OCI-LY3 (cell line): Measurements from ENCODE around the gene RNASE4.
"Not testable (repeated sequence)": the region's sequence is repeated elsewhere in the genome, so short reads cannot be mapped to it uniquely, and the experiment has no call there.

Experiments used
- H2AFZ ChIP-seq: fragments of 200-600, 300-600 bp; shearing (Covaris generic); 2 replicates; pipeline ENCODE4 v1.6.0; 2014; ENCODE audit warnings: antibody characterized with exemption, low read depth, low read length
- H3K27ac ChIP-seq: fragments of 200-600, 300-600 bp; sonication (generic); 2 replicates; pipeline ENCODE4 v1.5.1; 2014; ENCODE audit warnings: mild to moderate bottlenecking, low read length, moderate library complexity, mixed read lengths
- H3K27me3 ChIP-seq: fragments of 200-600, 300-600 bp; sonication (generic); 2 replicates; pipeline ENCODE4 v1.6.1; 2014; ENCODE audit warnings: low read depth, low read length, mixed read lengths
- H3K36me3 ChIP-seq: fragments of 200-600, 300-600 bp; sonication (generic); replicated peaks from 2 replicates; pipeline ENCODE3; 2014; ENCODE audit warnings: low read depth, low read length, mixed read lengths
- H3K4me1 ChIP-seq: fragments of 300-600, 200-600 bp; sonication (generic); 2 replicates; pipeline ENCODE4 v1.6.1; 2014; ENCODE audit warnings: low read length, mixed read lengths
- H3K4me2 ChIP-seq: fragments of 200-600, 300-600 bp; sonication (generic); 2 replicates; pipeline ENCODE4 v1.6.1; 2014; ENCODE audit warnings: low read length, mixed read lengths
- H3K4me3 ChIP-seq: fragments of 300-600, 200-600 bp; sonication (generic); 2 replicates; pipeline ENCODE4 v1.5.1; 2014; ENCODE audit warnings: antibody characterized with exemption, mild to moderate bottlenecking, low read length, moderate library complexity
- H3K79me2 ChIP-seq: fragments of 300-600, 200-600 bp; shearing (Covaris generic); 2 replicates; pipeline ENCODE4 v1.6.1; 2014; ENCODE audit warnings: mild to moderate bottlenecking, low read length, mixed read lengths
- H3K9ac ChIP-seq: fragments of 300-600, 200-600 bp; shearing (Covaris generic); 2 replicates; pipeline ENCODE4 v1.6.0; 2014; ENCODE audit warnings: mild to moderate bottlenecking, low read length, moderate library complexity
- H3K9me3 ChIP-seq: fragments of 200-600, 300-600 bp; shearing (Covaris generic); 2 replicates; pipeline ENCODE4 v1.6.1; 2014; ENCODE audit warnings: low read length, mixed read lengths; ENCODE audit not compliant: insufficient read depth
- H4K20me1 ChIP-seq: fragments of 200-600, 300-600 bp; sonication (generic); 2 replicates; pipeline ENCODE4 v1.6.1; 2016; ENCODE audit warnings: low read length, mixed read lengths; ENCODE audit not compliant: insufficient read depth
- CTCF ChIP-seq: fragments of 200-600, 300-600 bp; sonication (generic); IDR thresholded peaks from 2 replicates; pipeline ENCODE4 v1.5.1; 2014; ENCODE audit warnings: antibody characterized with exemption, low read length, low read depth
- EZH2phosphoT487 ChIP-seq: fragments of 200-600 bp; shearing (Covaris generic); IDR thresholded peaks from 2 replicates; pipeline ENCODE4 v1.6.1; 2018; ENCODE audit warnings: antibody characterized with exemption, mixed run types, low read depth

The RNASE4 gene

GRCh38 chr14:20732477-20732876 lies 48.1 kb downstream of the RNASE4 start:
- no peak overlapping the region for H3K9ac ChIP-seq
- no peaks in the 10 kb centered on the region for H3K79me2 ChIP-seq
- TF ChIP-seq CTCF (no peak), EZH2phosphoT487 (no peak)
- H3K27ac ChIP-seq: no peak overlapping the region
- H2AFZ ChIP-seq: no peak overlapping the region
- no peaks in the 10 kb centered on the region for H4K20me1 ChIP-seq
- H3K9me3 ChIP-seq: no peaks in the 10 kb centered on the region
- peaks cover 17% of the 10 kb centered on the region for H3K4me1 ChIP-seq
- H3K27me3 ChIP-seq: no peaks in the 10 kb centered on the region
- H3K36me3 ChIP-seq: no peaks in the 10 kb centered on the region
- H3K4me2 ChIP-seq: no peak overlapping the region
- no peak overlapping the region for H3K4me3 ChIP-seq

GRCh38 chr14:20732979-20733635 lies 48.7 kb downstream of the RNASE4 start:
- H3K4me2 ChIP-seq: no peak overlapping the region
- H3K79me2 ChIP-seq: no peaks in the 10 kb centered on the region
- no peaks in the 10 kb centered on the region for H3K9me3 ChIP-seq
- no peaks in the 10 kb centered on the region for H4K20me1 ChIP-seq
- no peak overlapping the region for H3K27ac ChIP-seq
- no peak overlapping the region for H3K4me3 ChIP-seq
- H3K4me1 ChIP-seq: peaks cover 17% of the 10 kb centered on the region
- no peaks in the 10 kb centered on the region for H3K27me3 ChIP-seq
- TF ChIP-seq CTCF (no peak), EZH2phosphoT487 (no peak)
- H3K9ac ChIP-seq: no peak overlapping the region
- H2AFZ ChIP-seq: no peak overlapping the region
- H3K36me3 ChIP-seq: no peaks in the 10 kb centered on the region

- no peaks in the 10 kb centered on the region for H3K27me3 ChIP-seq
- no peak overlapping the region for H3K9ac ChIP-seq
- H4K20me1 ChIP-seq: no peaks in the 10 kb centered on the region
- no peak overlapping the region for H3K27ac ChIP-seq
- peak overlapping the region; percentile 64 for H3K4me2 ChIP-seq
- no peaks in the 10 kb centered on the region for H3K79me2 ChIP-seq
- no peak overlapping the region for H2AFZ ChIP-seq
- H3K9me3 ChIP-seq: no peaks in the 10 kb centered on the region
- H3K36me3 ChIP-seq: no peaks in the 10 kb centered on the region
- H3K4me1 ChIP-seq: peaks cover 17% of the 10 kb centered on the region
- H3K4me3 ChIP-seq: peak overlapping the region; percentile 10; the same call in 1 of the 2 replicates
- no peak for TF ChIP-seq EZH2phosphoT487
- no peak for TF ChIP-seq CTCF
These were observed 49.5 kb downstream of the RNASE4 start for GRCh38 chr14:20733684-20734429.

GRCh38 chr14:20734430-20734806 lies 50.1 kb downstream of the RNASE4 start:
- no peak for TF ChIP-seq EZH2phosphoT487
- TF ChIP-seq CTCF: no peak
- Histone ChIP-seq H3K4me1 (peaks cover 17% of the 10 kb centered on the region), H3K9ac (no peak overlapping the region), H3K4me2 (peak overlapping the region; percentile 64), H3K9me3 (no peaks in the 10 kb centered on the region), H3K79me2 (no peaks in the 10 kb centered on the region), H3K27me3 (no peaks in the 10 kb centered on the region), H3K4me3 (peak overlapping the region; percentile 10; the same call in 1 of the 2 replicates), H4K20me1 (no peaks in the 10 kb centered on the region), H2AFZ (no peak overlapping the region), H3K36me3 (no peaks in the 10 kb centered on the region), H3K27ac (no peak overlapping the region)

GRCh38 chr14:20738292-20738691 lies 53.9 kb downstream of the RNASE4 start:
- H3K4me2 ChIP-seq, H3K27ac ChIP-seq, H2AFZ ChIP-seq, H3K36me3 ChIP-seq, H3K4me3 ChIP-seq, H4K20me1 ChIP-seq, H3K27me3 ChIP-seq, H3K9me3 ChIP-seq, H3K9ac ChIP-seq, H3K79me2 ChIP-seq: not testable (repeated sequence)
- H3K4me1 ChIP-seq: peaks cover 14% of the 10 kb centered on the region
